Limb (tissue), 2 donors: Measurements from ENCODE around the gene RCC2.
"Not testable (repeated sequence)": the region's sequence is repeated elsewhere in the genome, so short reads cannot be mapped to it uniquely, and the experiment has no call there.

Source experiments
- DNase-seq, 2 donors: peaks; one replicate each; pipeline ENCODE4 v3.0.0-alpha.2; 2016; ENCODE audit errors: extremely low spot score in 2 of 2

The RCC2 gene

GRCh38 chr1:17439250-17440073 lies at the start of gene RCC2:
RCC2 (minus strand) TSS chr1:17439677; CDS start chr1:17438514, 1,163 bp downstream.
- peak; percentile 79 to 81 for DNase-seq

- no peak for DNase-seq
Measured at GRCh38 chr1:17486242-17486641, 46.8 kb upstream of the RCC2 start.

DNA sequence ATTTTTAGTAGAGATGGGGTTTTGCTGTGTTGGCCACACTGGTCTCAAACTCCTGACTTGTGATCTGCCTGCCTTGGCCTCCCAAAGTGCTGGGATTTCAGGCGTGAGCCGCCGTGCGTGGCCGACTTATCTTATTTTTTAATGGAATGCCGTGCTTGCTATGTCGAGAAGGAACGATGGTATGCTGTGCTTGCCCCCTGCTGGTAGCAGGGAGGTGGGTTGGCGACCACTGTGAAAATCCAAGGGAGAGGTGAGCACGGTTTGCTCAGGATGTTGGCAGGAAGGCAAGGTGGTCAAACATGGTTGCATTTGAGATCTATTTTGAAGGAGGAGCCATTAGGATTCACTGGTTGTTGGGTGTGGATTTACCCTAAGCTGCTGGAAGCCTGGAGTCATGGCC lies 45.8 kb upstream of the RCC2 start:
- no peak for DNase-seq

DNA sequence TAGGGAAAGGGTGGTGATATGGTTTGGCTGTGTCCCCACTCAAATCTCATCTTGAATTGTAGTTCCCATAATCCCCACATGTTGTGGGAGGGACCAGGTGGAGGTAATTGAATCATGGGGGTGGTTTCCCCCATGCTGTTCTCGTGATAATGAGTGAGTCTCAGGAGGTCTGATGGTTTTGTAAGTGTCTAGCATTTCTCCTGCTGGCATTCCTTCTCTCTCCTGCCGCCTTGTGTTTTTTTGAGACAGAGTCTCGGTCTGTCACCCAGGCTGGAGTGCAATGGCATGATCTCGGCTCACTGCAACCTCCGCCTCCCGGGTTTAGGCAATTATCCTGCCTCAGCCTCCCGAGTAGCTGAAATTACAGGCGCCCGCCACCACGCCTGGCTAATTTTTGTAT lies 42.5 kb upstream of the RCC2 start:
- DNase-seq: not testable (repeated sequence)

GRCh38 chr1:17480846-17481245 lies 41.4 kb upstream of the RCC2 start:
- DNase-seq: no peak

GRCh38 chr1:17475752-17476151 lies 36.3 kb upstream of the RCC2 start:
- no peak for DNase-seq

- DNase-seq: not testable (repeated sequence)
Measured at GRCh38 chr1:17474836-17475555, 35.5 kb upstream of the RCC2 start.

GRCh38 chr1:17472814-17473213 lies 33.3 kb upstream of the RCC2 start:
- no peak for DNase-seq

DNA sequence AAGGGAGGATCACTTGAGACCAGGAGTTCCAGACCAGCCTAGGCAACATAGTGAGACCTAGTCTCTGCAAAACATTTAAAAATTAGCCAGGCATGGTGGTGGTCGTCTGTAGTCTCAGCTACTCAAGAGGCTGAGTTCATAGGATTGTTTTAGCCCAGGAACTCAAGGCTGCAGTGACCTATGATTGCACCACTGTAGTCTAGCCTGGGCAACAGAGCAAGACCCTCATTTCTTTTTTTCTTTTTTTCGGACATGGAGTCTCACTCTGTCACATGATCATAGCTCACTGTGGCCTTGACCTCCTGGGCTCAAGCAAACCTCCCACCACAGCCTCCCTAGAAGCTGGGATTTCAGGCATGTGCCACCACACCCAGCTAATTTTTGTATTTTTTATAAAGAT lies 31.9 kb upstream of the RCC2 start:
- no peak for DNase-seq

GRCh38 chr1:17470021-17470799 lies 30.7 kb upstream of the RCC2 start:
- DNase-seq: no peak

GRCh38 chr1:17468357-17469265 lies 29.1 kb upstream of the RCC2 start:
- not testable (repeated sequence) for DNase-seq

GRCh38 chr1:17466359-17466758 lies 26.9 kb upstream of the RCC2 start:
- no peak for DNase-seq

GRCh38 chr1:17465228-17465627 lies 25.8 kb upstream of the RCC2 start:
- no peak for DNase-seq

DNA sequence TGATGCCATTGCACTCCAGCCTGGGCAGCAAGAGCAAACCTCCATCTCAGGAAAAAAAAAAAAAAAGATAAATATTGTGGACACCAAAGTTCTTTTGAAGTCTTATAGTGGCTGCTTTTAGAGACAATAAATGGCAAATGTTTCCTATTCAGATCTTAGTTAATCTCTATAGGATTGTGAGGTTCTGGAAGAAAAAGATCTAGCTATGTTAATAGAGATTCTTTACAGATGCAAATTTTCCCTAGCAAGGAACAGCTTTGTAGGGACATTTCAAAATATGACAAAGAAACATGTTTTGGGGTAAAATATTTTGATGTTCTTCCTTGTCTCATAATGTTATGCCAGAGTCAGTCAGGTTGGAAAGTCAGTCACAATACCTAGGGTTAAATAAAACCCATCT lies 24.5 kb upstream of the RCC2 start:
- DNase-seq: no peak

GRCh38 chr1:17462669-17463068 lies 23.2 kb upstream of the RCC2 start:
- no peak for DNase-seq

DNA sequence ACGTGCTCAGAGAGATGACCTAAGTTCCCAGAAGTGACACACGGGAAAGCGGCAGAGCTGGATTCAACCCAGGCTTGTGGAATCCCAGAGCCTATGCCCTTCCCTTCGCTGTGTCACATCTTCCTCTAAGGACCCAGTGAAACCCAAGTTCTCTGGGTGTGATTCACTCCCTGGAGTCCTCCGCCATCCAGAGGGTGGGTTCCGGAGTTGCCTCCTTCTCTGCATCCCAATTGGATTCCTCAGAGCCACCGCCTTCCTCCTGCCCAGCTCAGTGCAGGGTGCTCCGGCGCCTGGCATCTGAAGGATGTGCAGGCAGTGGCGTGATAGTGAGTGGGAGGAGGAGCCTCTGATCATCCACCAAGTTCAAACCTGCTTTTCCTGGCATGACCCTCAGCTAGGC lies 20.7 kb upstream of the RCC2 start:
- no peak for DNase-seq

DNA sequence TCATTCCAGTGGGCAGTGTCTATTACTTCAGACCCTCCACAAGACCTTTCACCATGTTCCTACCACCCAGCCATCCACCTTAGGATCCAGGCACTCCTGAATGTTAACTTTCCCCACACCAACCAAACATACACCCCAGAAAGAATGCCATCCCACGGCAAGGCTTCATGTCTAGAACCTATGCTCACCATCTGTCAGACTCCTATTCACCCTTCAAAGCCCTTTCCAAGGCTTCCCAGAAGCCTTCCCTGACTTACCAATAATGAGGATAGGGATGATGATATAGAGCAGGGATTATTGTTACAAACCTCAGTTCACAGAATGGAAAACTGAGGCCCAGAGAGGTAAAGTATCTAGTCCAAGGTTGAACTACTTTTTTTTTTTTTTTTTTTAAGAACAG lies 19.3 kb upstream of the RCC2 start:
- no peak for DNase-seq

- no peak for DNase-seq
Measured at GRCh38 chr1:17452686-17453085, 13.2 kb upstream of the RCC2 start.

DNA sequence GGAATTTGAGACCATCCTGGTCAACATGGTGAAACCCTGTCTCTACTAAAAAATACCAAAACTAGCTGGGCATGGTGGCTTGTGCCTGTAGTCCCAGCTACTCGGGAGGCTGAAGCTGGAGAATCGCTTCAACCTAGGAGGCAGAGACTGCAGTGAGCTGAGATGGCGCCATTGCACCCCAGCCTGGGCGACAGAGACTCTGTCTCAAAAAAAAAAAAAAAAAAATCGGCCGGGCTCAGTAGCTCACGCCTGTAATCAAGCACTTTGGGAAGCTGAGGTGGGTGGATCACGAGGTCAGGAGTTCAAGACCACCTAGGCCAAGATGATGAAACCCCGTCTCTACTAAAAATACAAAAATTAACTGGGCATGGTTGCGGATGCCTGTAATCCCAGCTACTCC lies 12.7 kb upstream of the RCC2 start:
- not testable (repeated sequence) for DNase-seq

- DNase-seq: no peak
Measured at GRCh38 chr1:17451731-17452130, 12.3 kb upstream of the RCC2 start.

GRCh38 chr1:17447501-17447992 lies 8.1 kb upstream of the RCC2 start:
- no peak for DNase-seq
